Osteocyte (in vitro differentiated cells): ENCODE results near the gene RFXAP. TPM values are rescaled to one million over a fixed set of nuclear protein-coding genes. Genes with fewer than 3 reads are reported as not detected.

Experiments
- DNase-seq: peaks from one replicate; pipeline ENCODE4 v3.0.0; 2021; ENCODE audit warnings: mixed read lengths; ENCODE audit not compliant: unreplicated experiment; ENCODE audit errors: extremely low spot score
- H3K27ac Mint-ChIP-seq: one replicate; pipeline ENCODE4 v1.8.0; 2021; ENCODE audit warnings: mild to moderate bottlenecking, mixed read lengths; ENCODE audit not compliant: unreplicated experiment
- H3K27me3 Mint-ChIP-seq: one replicate; pipeline ENCODE4 v1.8.0; 2021; ENCODE audit warnings: mixed read lengths; ENCODE audit not compliant: unreplicated experiment
- H3K36me3 Mint-ChIP-seq: one replicate; pipeline ENCODE4 v1.8.0; 2021; ENCODE audit warnings: mixed read lengths; ENCODE audit not compliant: unreplicated experiment
- H3K4me1 Mint-ChIP-seq: one replicate; pipeline ENCODE4 v1.8.0; 2021; ENCODE audit warnings: mixed read lengths; ENCODE audit not compliant: unreplicated experiment
- H3K4me3 Mint-ChIP-seq: one replicate; pipeline ENCODE4 v1.8.0; 2021; ENCODE audit warnings: mild to moderate bottlenecking, moderate library complexity, mixed read lengths; ENCODE audit not compliant: unreplicated experiment
- H3K9me3 Mint-ChIP-seq: one replicate; pipeline ENCODE4 v1.8.0; 2021; ENCODE audit warnings: mixed read lengths; ENCODE audit not compliant: unreplicated experiment
- total RNA-seq: library from RNA; stranded (reverse); gene quantifications from 2 replicates; pipeline ENCODE4 v1.2.1, GENCODE V29; 2021
- TF ChIP-seq, protein P1 (sequence below): fragments of 200-600 bp; sonication (generic); IDR thresholded peaks from 2 replicates; pipeline ENCODE4 v1.5.0; 2021; ENCODE audit warnings: antibody characterized with exemption, mild to moderate bottlenecking, moderate library complexity

Gene RFXAP
- total RNA-seq, 1 donor from 2014 or later = 4.9 TPM

DNA sequence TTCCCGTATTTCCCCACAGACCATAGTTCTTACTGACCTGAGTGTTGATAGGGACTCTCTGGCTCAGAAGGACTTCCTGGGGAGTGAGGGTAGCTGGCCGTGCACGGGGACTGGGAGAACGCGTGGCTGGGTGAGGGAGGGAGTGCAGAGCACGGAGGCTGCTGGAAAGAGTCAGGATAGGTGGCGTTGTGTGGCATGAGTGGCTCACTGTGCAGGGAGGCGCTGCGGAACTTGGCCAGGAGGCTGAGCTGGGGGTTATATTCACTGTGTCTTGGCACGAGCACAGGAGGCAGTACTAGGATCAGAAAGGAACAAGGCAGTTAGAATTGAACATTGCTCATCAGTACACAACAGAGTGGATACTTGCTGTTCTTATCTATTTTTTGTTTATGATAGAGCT, 53.6 kb downstream of the RFXAP start:
- H3K9me3 Mint-ChIP-seq = no peaks in the 10 kb centered on the region
- H3K27ac Mint-ChIP-seq = no peak overlapping the region
- H3K36me3 Mint-ChIP-seq = peaks cover 3% of the 10 kb centered on the region
- no peak for DNase-seq
- H3K4me1 Mint-ChIP-seq = no peaks in the 10 kb centered on the region
- no peak overlapping the region for H3K4me3 Mint-ChIP-seq
- TF ChIP-seq, protein P1, sequence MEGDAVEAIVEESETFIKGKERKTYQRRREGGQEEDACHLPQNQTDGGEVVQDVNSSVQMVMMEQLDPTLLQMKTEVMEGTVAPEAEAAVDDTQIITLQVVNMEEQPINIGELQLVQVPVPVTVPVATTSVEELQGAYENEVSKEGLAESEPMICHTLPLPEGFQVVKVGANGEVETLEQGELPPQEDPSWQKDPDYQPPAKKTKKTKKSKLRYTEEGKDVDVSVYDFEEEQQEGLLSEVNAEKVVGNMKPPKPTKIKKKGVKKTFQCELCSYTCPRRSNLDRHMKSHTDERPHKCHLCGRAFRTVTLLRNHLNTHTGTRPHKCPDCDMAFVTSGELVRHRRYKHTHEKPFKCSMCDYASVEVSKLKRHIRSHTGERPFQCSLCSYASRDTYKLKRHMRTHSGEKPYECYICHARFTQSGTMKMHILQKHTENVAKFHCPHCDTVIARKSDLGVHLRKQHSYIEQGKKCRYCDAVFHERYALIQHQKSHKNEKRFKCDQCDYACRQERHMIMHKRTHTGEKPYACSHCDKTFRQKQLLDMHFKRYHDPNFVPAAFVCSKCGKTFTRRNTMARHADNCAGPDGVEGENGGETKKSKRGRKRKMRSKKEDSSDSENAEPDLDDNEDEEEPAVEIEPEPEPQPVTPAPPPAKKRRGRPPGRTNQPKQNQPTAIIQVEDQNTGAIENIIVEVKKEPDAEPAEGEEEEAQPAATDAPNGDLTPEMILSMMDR = no peak
- H3K27me3 Mint-ChIP-seq = no peaks in the 10 kb centered on the region

DNA sequence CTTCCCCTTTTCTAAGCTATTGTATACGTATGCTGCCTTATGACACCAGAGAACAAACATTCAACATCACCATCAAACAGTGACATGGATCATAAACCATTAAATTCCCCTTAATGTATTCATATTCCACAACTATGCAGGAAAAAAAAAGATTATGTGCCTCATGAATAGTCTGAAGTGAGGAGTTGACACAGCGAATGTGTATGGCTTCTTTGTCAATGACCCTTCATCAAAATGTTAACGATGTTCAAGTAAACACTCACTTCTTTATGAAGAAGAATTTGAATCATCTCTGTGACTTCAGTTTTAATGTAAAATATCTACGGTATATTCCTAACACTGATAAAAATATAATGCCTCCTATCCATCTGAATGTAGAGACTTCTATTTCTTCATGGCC, 56.4 kb downstream of the RFXAP start:
- H3K36me3 Mint-ChIP-seq = peaks cover 10% of the 10 kb centered on the region
- H3K27me3 Mint-ChIP-seq = no peaks in the 10 kb centered on the region

DNA sequence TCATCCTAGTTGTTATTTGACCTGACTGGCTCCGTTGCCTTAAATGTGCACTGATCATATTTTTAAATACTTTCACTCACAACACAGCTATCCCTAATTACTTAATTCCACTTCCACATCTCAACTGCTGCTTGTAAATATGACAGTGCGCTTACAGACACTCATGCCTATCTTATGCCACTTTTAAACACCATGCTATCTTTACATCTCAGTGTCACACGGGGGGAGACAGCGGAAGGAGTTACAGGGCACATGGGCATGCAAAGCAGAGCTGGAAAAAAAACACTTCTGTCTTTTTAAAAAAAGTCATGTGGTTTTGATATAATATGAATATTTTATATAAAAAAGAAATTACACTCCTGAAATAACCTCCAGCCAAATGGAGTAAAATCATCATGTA, 56.9 kb downstream of the RFXAP start:
- peaks cover 10% of the 10 kb centered on the region for H3K36me3 Mint-ChIP-seq
- H3K4me3 Mint-ChIP-seq = no peak overlapping the region
- no peak overlapping the region for H3K27ac Mint-ChIP-seq
- DNase-seq = no peak
- no peaks in the 10 kb centered on the region for H3K9me3 Mint-ChIP-seq
- H3K4me1 Mint-ChIP-seq = no peaks in the 10 kb centered on the region
- TF ChIP-seq, protein P1 = no peak
- H3K27me3 Mint-ChIP-seq = no peaks in the 10 kb centered on the region

More for the DNA sequence above, 56.4 kb downstream of the RFXAP start:
- Mint-ChIP-seq H3K4me1 (no peaks in the 10 kb centered on the region), H3K27ac (no peak overlapping the region), H3K9me3 (no peaks in the 10 kb centered on the region), H3K4me3 (no peak overlapping the region)
- TF ChIP-seq, protein P1 = no peak
- no peak for DNase-seq

Other genes starting within 250 kb of the RFXAP start
- gene SERTM1, start 145.2 kb upstream of the RFXAP start, total RNA-seq = not detected in 2 replicates
- 3.6 and 4.6 TPM in 2 replicates for gene SMAD9, start 101.0 kb downstream of the RFXAP start, total RNA-seq
- 35.4 and 36.2 TPM in 2 replicates for gene ALG5, start 180.1 kb downstream of the RFXAP start, total RNA-seq
- 38.6 and 45.5 TPM in 2 replicates for gene EXOSC8, start 181.6 kb downstream of the RFXAP start, total RNA-seq
- 59.4 and 65.4 TPM in 2 replicates for gene SUPT20H, start 240.5 kb downstream of the RFXAP start, total RNA-seq